ENCODE measurements around the gene SHC3.

Gene SHC3

DNA sequence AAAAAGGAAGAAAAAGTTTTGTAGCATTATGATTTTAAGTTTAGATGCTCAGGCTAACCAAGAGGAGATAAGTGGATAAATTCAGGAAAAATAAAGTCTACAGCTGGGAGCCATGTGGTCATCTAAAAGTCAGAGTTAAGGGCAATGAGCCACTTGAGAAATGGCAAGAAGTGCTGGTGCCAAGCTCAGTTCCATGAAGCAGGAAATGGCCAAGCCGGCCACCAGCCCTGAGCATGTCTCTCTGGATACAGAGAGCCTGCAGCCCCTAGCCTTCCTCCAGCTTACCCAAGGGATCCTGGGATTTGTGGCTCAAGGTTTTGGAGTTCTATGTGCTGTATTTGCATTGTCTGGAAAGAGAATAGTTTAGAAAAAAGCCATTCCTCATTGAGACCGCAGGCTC is 199.6 kb downstream of the SHC3 start:
- Histone ChIP-seq H4K8ac (ENCODE audit: low read depth, low read length) (no peak overlapping the region), H3K27me3 (ENCODE audit: insufficient read depth, low read length) (no peaks in the 10 kb centered on the region), H2AK5ac (ENCODE audit: low read length) (no peak overlapping the region), H3K9me3 (ENCODE audit: insufficient read depth, low read depth, low read length) (no peaks in the 10 kb centered on the region), H3K9ac (ENCODE audit: low read length) (no peak overlapping the region), H3K4me3 (ENCODE audit: low read depth, low read length) (no peak overlapping the region), H3K4me2 (ENCODE audit: low read length) (no peak overlapping the region), H3K79me2 (ENCODE audit: control insufficient read depth, insufficient read depth, low read length, poor library complexity) (no peaks in the 10 kb centered on the region), H2BK12ac (ENCODE audit: low read length) (no peak overlapping the region), H2BK120ac (ENCODE audit: insufficient read depth, low read length, poor library complexity) (no peak overlapping the region), H3K4ac (ENCODE audit: low read depth, low read length) (no peak overlapping the region), H2AFZ (ENCODE audit: insufficient read depth, low read length, poor library complexity) (no peak overlapping the region), H3K36me3 (ENCODE audit: control insufficient read depth in 1 of 2, insufficient read depth in 2 of 2, low read length in 2 of 2) (no peaks in the 10 kb centered on the region), H3K4me1 (ENCODE audit: control insufficient read depth in 1 of 2, insufficient read depth in 2 of 2, low read length in 2 of 2) (no peaks in the 10 kb centered on the region), H3K18ac (ENCODE audit: low read length) (no peak overlapping the region), H3K23ac (ENCODE audit: low read length) (no peak overlapping the region), H3K14ac (ENCODE audit: low read length) (no peak overlapping the region), H3K27ac (ENCODE audit: low read depth, low read length) (no peak overlapping the region), H3K79me1 (ENCODE audit: low read length) (no peaks in the 10 kb centered on the region), H4K91ac (ENCODE audit: low read depth, low read length) (no peak overlapping the region), H2BK5ac (ENCODE audit: low read depth, low read length, poor library complexity) (no peak overlapping the region), H4K12ac (ENCODE audit: low read depth, low read length) (no peak overlapping the region)
- DNase-seq = no peak
- no CpG with 5 or more reads among the region's 2 CpGs for WGBS (ENCODE audit: extremely low coverage, insufficient coverage, insufficient read length)

DNA sequence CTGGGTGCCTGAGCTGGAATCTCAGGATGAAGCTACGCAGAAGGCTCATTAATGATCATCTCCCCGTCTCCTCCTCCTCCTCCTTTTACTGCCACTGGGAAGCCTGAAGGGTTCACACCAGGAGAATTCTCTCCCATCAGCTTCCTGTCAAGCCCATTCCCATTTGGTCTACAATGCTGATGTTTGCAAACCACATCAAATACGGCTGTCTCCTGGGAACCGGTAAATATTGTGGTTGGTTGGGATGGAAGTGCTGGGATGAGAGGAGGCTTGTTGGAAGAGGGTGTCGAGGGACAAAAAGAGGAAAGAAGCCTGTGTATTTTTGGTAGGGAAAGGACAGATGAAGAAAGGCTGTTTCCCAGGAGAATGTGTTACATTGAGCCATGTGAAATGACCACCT is 200.6 kb downstream of the SHC3 start:
- DNase-seq = no peak
- no peak overlapping the region for H4K8ac ChIP-seq (ENCODE audit: low read depth, low read length)
- WGBS (ENCODE audit: extremely low coverage, insufficient coverage, insufficient read length) = no CpG with 5 or more reads among the region's 5 CpGs
- H3K36me3 ChIP-seq (ENCODE audit: control insufficient read depth in 1 of 2, insufficient read depth in 2 of 2, low read length in 2 of 2) = no peaks in the 10 kb centered on the region
- H3K4ac ChIP-seq (ENCODE audit: low read depth, low read length) = no peak overlapping the region
- no peak overlapping the region for H2BK12ac ChIP-seq (ENCODE audit: low read length)
- no peak overlapping the region for H2AFZ ChIP-seq (ENCODE audit: insufficient read depth, low read length, poor library complexity)
- H3K27ac ChIP-seq (ENCODE audit: low read depth, low read length) = no peak overlapping the region
- peaks cover 5% of the 10 kb centered on the region for H3K9me3 ChIP-seq (ENCODE audit: insufficient read depth, low read depth, low read length)
- H4K91ac ChIP-seq (ENCODE audit: low read depth, low read length) = no peak overlapping the region
- H2BK5ac ChIP-seq (ENCODE audit: low read depth, low read length, poor library complexity) = no peak overlapping the region
- no peak overlapping the region for H2BK120ac ChIP-seq (ENCODE audit: insufficient read depth, low read length, poor library complexity)
- no peak overlapping the region for H2AK5ac ChIP-seq (ENCODE audit: low read length)
- H3K79me2 ChIP-seq (ENCODE audit: control insufficient read depth, insufficient read depth, low read length, poor library complexity) = no peaks in the 10 kb centered on the region
- no peak overlapping the region for H3K14ac ChIP-seq (ENCODE audit: low read length)
- H4K12ac ChIP-seq (ENCODE audit: low read depth, low read length) = no peak overlapping the region
- no peak overlapping the region for H3K18ac ChIP-seq (ENCODE audit: low read length)
- H3K23ac ChIP-seq (ENCODE audit: low read length) = no peak overlapping the region
- no peaks in the 10 kb centered on the region for H3K79me1 ChIP-seq (ENCODE audit: low read length)
- H3K4me2 ChIP-seq (ENCODE audit: low read length) = no peak overlapping the region
- H3K9ac ChIP-seq (ENCODE audit: low read length) = no peak overlapping the region
- no peak overlapping the region for H3K4me3 ChIP-seq (ENCODE audit: low read depth, low read length)
- H3K4me1 ChIP-seq (ENCODE audit: control insufficient read depth in 1 of 2, insufficient read depth in 2 of 2, low read length in 2 of 2) = no peaks in the 10 kb centered on the region
- H3K27me3 ChIP-seq (ENCODE audit: insufficient read depth, low read length) = no peaks in the 10 kb centered on the region

DNA sequence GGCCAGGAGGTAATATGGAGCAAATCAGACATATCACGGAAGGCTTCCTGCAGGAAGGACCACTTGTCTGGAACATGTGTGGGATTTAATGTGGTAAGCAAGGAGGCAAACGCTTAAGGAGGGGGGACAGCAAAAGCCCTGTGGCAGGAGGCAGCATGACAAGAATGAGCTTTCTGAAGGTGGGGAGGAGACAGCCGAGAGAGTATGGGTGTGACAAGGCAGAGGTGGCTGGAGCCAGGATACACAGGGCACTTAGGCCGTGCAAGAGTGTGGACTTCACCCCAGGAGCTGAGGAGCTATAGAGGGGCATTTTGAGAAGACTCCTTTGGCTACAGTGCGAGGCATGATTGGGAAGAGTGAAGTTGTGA is 201.7 kb downstream of the SHC3 start:
- H4K91ac ChIP-seq (ENCODE audit: low read depth, low read length) = no peak overlapping the region
- H3K4me1 ChIP-seq (ENCODE audit: control insufficient read depth in 1 of 2, insufficient read depth in 2 of 2, low read length in 2 of 2) = no peaks in the 10 kb centered on the region
- H3K27me3 ChIP-seq (ENCODE audit: insufficient read depth, low read length) = no peaks in the 10 kb centered on the region
- DNase-seq = no peak
- no peak overlapping the region for H3K9ac ChIP-seq (ENCODE audit: low read length)
- WGBS (ENCODE audit: extremely low coverage, insufficient coverage, insufficient read length) = no CpG with 5 or more reads among the region's 5 CpGs
- H3K4ac ChIP-seq (ENCODE audit: low read depth, low read length) = no peak overlapping the region
- no peak overlapping the region for H3K18ac ChIP-seq (ENCODE audit: low read length)
- no peak overlapping the region for H2BK12ac ChIP-seq (ENCODE audit: low read length)
- no peak overlapping the region for H4K8ac ChIP-seq (ENCODE audit: low read depth, low read length)
- H3K4me3 ChIP-seq (ENCODE audit: low read depth, low read length) = no peak overlapping the region
- H3K23ac ChIP-seq (ENCODE audit: low read length) = no peak overlapping the region
- H3K14ac ChIP-seq (ENCODE audit: low read length) = no peak overlapping the region
- H4K12ac ChIP-seq (ENCODE audit: low read depth, low read length) = no peak overlapping the region
- no peak overlapping the region for H3K27ac ChIP-seq (ENCODE audit: low read depth, low read length)
- H2BK5ac ChIP-seq (ENCODE audit: low read depth, low read length, poor library complexity) = no peak overlapping the region
- no peaks in the 10 kb centered on the region for H3K79me2 ChIP-seq (ENCODE audit: control insufficient read depth, insufficient read depth, low read length, poor library complexity)
- H2BK120ac ChIP-seq (ENCODE audit: insufficient read depth, low read length, poor library complexity) = no peak overlapping the region
- no peaks in the 10 kb centered on the region for H3K36me3 ChIP-seq (ENCODE audit: control insufficient read depth in 1 of 2, insufficient read depth in 2 of 2, low read length in 2 of 2)
- no peak overlapping the region for H2AFZ ChIP-seq (ENCODE audit: insufficient read depth, low read length, poor library complexity)
- H3K9me3 ChIP-seq (ENCODE audit: insufficient read depth, low read depth, low read length) = peaks cover 5% of the 10 kb centered on the region
- H3K79me1 ChIP-seq (ENCODE audit: low read length) = no peaks in the 10 kb centered on the region
- no peak overlapping the region for H2AK5ac ChIP-seq (ENCODE audit: low read length)
- H3K4me2 ChIP-seq (ENCODE audit: low read length) = no peak overlapping the region

DNA sequence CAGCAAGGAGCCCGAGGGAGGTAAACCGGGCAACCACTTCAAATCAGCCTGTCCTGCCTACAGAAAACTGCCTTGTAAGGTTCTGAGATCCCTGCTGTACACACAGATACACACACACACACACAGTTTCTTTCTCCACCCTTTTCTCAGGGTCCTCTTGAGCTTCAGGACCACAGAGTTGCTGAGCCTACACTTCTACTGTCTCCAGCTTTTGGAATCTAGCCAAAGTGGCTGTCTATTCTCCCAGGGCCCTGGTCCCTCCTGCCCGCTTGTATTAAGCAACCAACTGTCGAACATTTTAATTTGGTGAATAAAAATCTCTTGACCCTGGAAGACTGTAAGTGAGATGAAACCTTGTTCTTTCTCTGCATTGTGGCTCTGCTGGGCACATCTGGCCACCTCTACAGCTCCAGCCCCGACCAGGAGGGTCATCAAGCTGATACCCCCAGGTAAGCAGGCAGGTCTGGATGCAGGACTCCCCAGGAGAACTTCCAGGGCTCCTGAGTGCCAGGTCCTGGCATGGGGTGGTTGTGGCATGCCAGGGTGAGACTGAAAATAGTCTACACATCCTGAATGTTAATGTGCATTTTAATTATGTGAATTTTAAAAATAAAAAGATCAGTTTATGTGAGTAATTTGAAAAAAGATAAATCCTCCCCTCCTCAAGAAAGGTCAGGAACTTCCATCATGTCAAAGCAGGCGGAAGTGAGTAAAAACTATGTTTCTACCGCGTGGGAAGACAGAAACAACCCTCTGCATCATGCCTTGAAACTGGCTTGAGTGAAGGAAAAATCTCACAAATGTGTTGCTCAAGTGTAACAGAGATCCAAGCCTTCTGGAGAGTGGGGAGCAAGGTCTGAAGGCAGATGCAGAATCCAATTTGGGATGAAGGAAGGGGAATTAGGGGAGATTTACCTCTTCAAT is 202.4 kb downstream of the SHC3 start:
- no peaks in the 10 kb centered on the region for H3K79me1 ChIP-seq (ENCODE audit: low read length)
- H3K4ac ChIP-seq (ENCODE audit: low read depth, low read length) = no peak overlapping the region
- H3K79me2 ChIP-seq (ENCODE audit: control insufficient read depth, insufficient read depth, low read length, poor library complexity) = no peaks in the 10 kb centered on the region
- no peak overlapping the region for H3K4me3 ChIP-seq (ENCODE audit: low read depth, low read length)
- H3K14ac ChIP-seq (ENCODE audit: low read length) = no peak overlapping the region
- H3K27ac ChIP-seq (ENCODE audit: low read depth, low read length) = no peak overlapping the region
- no peak overlapping the region for H3K18ac ChIP-seq (ENCODE audit: low read length)
- peak overlapping the region; percentile 51 for H3K9ac ChIP-seq (ENCODE audit: low read length)
- H3K27me3 ChIP-seq (ENCODE audit: insufficient read depth, low read length) = no peaks in the 10 kb centered on the region
- H2AFZ ChIP-seq (ENCODE audit: insufficient read depth, low read length, poor library complexity) = no peak overlapping the region
- H2BK5ac ChIP-seq (ENCODE audit: low read depth, low read length, poor library complexity) = no peak overlapping the region
- H4K91ac ChIP-seq (ENCODE audit: low read depth, low read length) = no peak overlapping the region
- H2BK120ac ChIP-seq (ENCODE audit: insufficient read depth, low read length, poor library complexity) = no peak overlapping the region
- no peaks in the 10 kb centered on the region for H3K4me1 ChIP-seq (ENCODE audit: control insufficient read depth in 1 of 2, insufficient read depth in 2 of 2, low read length in 2 of 2)
- H4K12ac ChIP-seq (ENCODE audit: low read depth, low read length) = no peak overlapping the region
- no peaks in the 10 kb centered on the region for H3K36me3 ChIP-seq (ENCODE audit: control insufficient read depth in 1 of 2, insufficient read depth in 2 of 2, low read length in 2 of 2)
- H3K9me3 ChIP-seq (ENCODE audit: insufficient read depth, low read depth, low read length) = peaks cover 5% of the 10 kb centered on the region
- no peak for DNase-seq
- no peak overlapping the region for H4K8ac ChIP-seq (ENCODE audit: low read depth, low read length)
- no CpG with 5 or more reads among the region's 8 CpGs for WGBS (ENCODE audit: extremely low coverage, insufficient coverage, insufficient read length)
- H3K23ac ChIP-seq (ENCODE audit: low read length) = no peak overlapping the region
- H3K4me2 ChIP-seq (ENCODE audit: low read length) = no peak overlapping the region
- H2BK12ac ChIP-seq (ENCODE audit: low read length) = no peak overlapping the region
- no peak overlapping the region for H2AK5ac ChIP-seq (ENCODE audit: low read length)

Data from trophoblast cell (in vitro differentiated cells and primary cell).